Chondrocyte (in vitro differentiated cells): ENCODE data around the gene SLC26A6. TPM values are rescaled to one million over a fixed set of nuclear protein-coding genes. Genes with fewer than 3 reads are reported as not detected.
A peak's percentile ranks its signal among the peaks of the same experiment; 100 is the strongest.

Source experiments
- DNase-seq: peaks from one replicate; pipeline ENCODE4 v3.0.0; 2021; ENCODE audit warnings: mixed read lengths, low spot score
- H3K27ac Mint-ChIP-seq: one replicate; pipeline ENCODE4 v1.8.0; 2021; ENCODE audit warnings: mild to moderate bottlenecking, moderate library complexity, mixed read lengths; ENCODE audit not compliant: unreplicated experiment
- H3K27me3 Mint-ChIP-seq: 2 replicates; pipeline ENCODE4 v1.8.0; 2021; ENCODE audit warnings: low read depth, mixed read lengths
- H3K36me3 Mint-ChIP-seq: 2 replicates; pipeline ENCODE4 v1.8.0; 2021; ENCODE audit warnings: low read depth, mixed read lengths
- H3K4me1 Mint-ChIP-seq: 2 replicates; pipeline ENCODE4 v1.8.0; 2021; ENCODE audit warnings: low read depth, mild to moderate bottlenecking, mixed read lengths
- H3K4me3 Mint-ChIP-seq: one replicate; pipeline ENCODE4 v1.8.0; 2021; ENCODE audit warnings: mild to moderate bottlenecking, moderate library complexity, mixed read lengths; ENCODE audit not compliant: unreplicated experiment
- H3K9me3 Mint-ChIP-seq: 2 replicates; pipeline ENCODE4 v1.8.0; 2021; ENCODE audit warnings: low read depth, mixed read lengths
- CTCF ChIP-seq: fragments of 200-600 bp; sonication (generic); IDR thresholded peaks from 2 replicates; pipeline ENCODE4 v1.5.0; 2021; ENCODE audit warnings: antibody characterized with exemption, mild to moderate bottlenecking, moderate library complexity
- total RNA-seq: library from RNA; stranded (reverse); gene quantifications from 3 replicates; pipeline ENCODE4 v1.2.1, GENCODE V29; 2021

The SLC26A6 gene
- total RNA-seq, 1 donor from 2014 or later, result 70.5 TPM

DNA sequence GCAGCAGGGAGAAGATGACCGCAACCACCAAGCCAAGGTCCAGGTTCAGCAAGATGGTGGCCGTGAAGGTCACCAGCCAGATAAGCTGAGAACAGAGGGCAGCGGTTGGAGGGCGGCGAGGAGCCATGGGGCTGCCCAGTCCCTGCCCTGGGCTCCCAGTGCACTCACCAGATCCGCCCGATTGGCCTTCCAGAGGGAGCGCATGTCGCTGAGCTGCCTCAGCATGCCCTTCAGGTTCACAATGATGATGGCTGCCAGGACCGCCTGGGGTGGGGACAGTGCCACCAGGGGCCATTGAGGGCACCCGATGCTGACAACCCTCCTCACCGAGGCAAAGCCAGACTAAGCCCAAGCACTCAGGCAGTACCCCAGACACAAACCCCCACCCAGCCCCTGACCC lies 5.4 kb downstream of the SLC26A6 start:
- TF ChIP-seq CTCF, result no peak
- no peaks in the 10 kb centered on the region for H3K27me3 Mint-ChIP-seq
- peaks cover 40% of the 10 kb centered on the region for H3K36me3 Mint-ChIP-seq
- no peak for DNase-seq
- H3K27ac Mint-ChIP-seq, result no peak overlapping the region
- no peak overlapping the region for H3K4me3 Mint-ChIP-seq
- no peaks in the 10 kb centered on the region for H3K9me3 Mint-ChIP-seq
- peaks cover 23% of the 10 kb centered on the region for H3K4me1 Mint-ChIP-seq

GRCh38 chr3:48628277-48629017 lies 6.8 kb downstream of the SLC26A6 start:
- H3K27me3 Mint-ChIP-seq, result no peaks in the 10 kb centered on the region
- no peak for DNase-seq
- H3K4me1 Mint-ChIP-seq, result peaks cover 13% of the 10 kb centered on the region
- no peaks in the 10 kb centered on the region for H3K9me3 Mint-ChIP-seq
- no peak overlapping the region for H3K4me3 Mint-ChIP-seq
- peaks cover 47% of the 10 kb centered on the region for H3K36me3 Mint-ChIP-seq
- TF ChIP-seq CTCF, result no peak
- no peak overlapping the region for H3K27ac Mint-ChIP-seq

DNA sequence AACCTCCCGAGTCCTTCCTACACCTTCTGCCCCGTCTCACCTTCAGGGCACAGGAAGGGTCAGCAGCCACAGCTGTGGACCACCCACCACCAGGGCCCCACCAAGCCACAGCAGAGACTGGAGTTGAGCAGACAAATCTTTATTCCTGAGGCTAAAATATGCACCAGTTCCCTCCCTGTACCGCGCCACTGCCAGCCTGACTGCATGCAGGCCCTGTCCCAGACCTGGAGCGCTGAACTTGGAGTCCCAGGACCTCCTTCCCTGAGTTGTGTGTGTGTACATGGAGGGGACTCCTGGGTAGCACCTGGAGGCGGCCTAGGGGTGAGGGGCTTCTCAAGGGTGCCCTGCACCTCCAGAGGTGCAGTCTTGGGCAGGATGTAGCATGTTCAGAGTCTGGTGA lies 9.7 kb downstream of the SLC26A6 start:
- Mint-ChIP-seq H3K4me3 (no peak overlapping the region), H3K4me1 (peaks cover 11% of the 10 kb centered on the region), H3K36me3 (peaks cover 38% of the 10 kb centered on the region), H3K27ac (no peak overlapping the region), H3K27me3 (no peaks in the 10 kb centered on the region), H3K9me3 (no peaks in the 10 kb centered on the region)
- no peak for TF ChIP-seq CTCF
- DNase-seq, result no peak

GRCh38 chr3:48624767-48625166 lies 10.5 kb downstream of the SLC26A6 start:
- DNase-seq, result no peak
- H3K27me3 Mint-ChIP-seq, result no peaks in the 10 kb centered on the region
- TF ChIP-seq CTCF, result no peak
- no peak overlapping the region for H3K27ac Mint-ChIP-seq
- peaks cover 36% of the 10 kb centered on the region for H3K36me3 Mint-ChIP-seq
- peaks cover 19% of the 10 kb centered on the region for H3K4me1 Mint-ChIP-seq
- H3K9me3 Mint-ChIP-seq, result no peaks in the 10 kb centered on the region
- H3K4me3 Mint-ChIP-seq, result no peak overlapping the region

DNA sequence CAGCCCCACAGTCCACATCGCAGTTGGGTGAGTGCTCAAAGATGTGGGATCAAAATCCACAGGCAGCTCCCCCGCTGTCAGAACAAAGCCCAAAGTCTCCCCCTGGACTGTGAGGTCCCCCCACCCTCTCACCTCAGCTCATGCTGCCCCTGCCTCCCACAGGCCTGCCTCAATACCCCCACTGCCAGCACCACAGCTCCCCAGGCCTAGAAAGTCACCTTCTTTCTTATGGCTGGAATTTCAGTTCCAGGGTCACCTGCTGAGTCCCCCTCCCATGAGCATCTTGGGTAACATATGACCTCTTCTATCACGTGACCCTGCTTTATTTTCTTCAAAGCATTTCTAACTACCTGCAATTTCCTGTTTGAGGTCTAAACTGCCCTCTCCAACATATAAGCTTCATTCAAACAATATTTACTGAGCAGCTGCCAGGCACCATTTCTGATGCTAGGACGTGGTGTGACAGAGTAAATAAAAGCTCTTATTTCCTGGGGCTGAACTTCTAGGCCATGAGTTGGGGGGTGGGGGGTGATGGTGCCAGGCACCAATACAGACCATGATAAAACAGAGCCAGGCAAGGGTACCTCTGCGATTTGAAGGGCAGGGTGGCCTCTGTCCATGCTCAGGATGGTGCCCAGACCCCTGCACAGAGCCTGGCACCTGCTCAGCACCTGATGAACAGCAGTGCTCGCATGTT lies 11.3 kb downstream of the SLC26A6 start:
- Mint-ChIP-seq H3K27ac (peak overlapping the region; percentile 27), H3K4me1 (peaks cover 27% of the 10 kb centered on the region), H3K36me3 (peaks cover 29% of the 10 kb centered on the region), H3K27me3 (no peaks in the 10 kb centered on the region), H3K9me3 (no peaks in the 10 kb centered on the region), H3K4me3 (no peak overlapping the region)
- no peak for DNase-seq
- no peak for TF ChIP-seq CTCF
